ENCODE results near the gene NIPA2. TPM values are rescaled to one million over a fixed set of nuclear protein-coding genes. Genes with fewer than 3 reads are reported as not detected.

NIPA2 gene
- polyA plus RNA-seq, 3 donors: 13.3 to 27.5 (median 16.8) TPM

DNA sequence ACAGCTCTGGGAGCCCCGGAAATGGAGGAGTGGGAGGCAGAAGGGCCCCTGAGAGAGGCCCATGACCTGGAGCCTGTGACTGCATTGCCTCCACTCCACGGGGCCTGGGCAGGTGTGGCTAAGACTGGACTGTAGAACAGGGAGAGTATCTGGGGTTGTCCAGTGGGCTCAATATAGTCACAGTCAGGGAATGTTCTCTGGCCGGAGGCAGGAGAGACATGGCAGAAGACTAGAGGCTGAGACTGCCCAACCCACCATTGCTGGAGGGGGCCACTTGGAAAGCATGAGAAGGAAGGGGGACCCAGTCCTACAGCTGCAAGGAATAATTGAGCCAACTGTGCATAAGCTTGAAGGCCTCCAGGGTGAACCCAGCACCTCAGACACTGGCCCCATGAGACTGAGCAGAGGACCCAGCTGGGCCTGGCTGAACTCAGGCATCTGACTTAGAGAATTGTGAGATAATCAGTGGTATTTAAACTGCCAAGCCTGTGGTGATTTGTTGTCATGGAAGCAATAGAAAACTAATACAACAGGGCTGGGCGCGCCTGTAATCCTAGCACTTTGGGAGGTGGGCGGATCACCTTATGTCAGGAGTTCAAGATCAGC, 33.1 kb downstream of the NIPA2 start:
- 93 to 96% (median 93%) methylated on average over 6 of the region's 6 CpGs for whole genome bisulfite sequencing, 3 donors
- H3K27ac ChIP-seq (ENCODE audit: low read depth, low read length): no peak overlapping the region

DNA sequence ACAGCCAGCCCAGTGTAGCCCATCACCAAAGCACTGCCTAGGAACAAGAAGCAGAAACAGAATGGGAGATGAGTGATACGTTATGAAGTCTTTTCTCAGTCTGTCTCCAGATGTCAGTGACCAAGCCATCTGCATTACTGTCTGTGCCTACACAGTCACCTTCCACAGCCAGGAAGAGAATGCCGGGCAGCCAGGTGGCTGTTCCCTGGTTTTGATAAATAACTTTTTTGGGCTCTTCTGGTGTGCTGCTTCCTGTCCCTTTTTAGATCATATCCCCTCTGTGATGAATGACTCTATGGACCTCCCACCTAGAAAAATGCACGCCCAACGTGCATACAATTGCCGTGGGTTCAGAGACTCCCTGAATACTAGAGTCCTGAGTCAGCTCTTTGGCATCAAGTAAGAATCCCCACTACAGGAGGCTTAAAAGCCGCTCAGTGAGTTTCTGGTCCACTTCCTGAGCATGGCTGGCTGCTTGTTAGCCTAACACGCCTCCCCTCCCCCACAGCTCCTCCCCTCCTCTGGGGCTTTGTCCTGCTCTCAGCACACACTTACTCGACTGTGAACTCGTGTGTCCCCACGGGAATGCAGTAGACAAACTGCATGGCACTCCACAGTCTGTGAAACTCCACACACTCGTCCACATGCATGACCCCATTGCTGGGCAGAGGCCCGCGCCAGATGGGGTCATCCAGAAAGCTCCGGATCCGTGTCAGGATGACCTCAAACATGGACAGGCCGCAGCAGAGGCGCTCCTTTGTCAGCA, 34.7 kb downstream of the NIPA2 start:
- WGBS, 3 donors: 74 to 82% (median 79%) methylated on average over 17 of the region's 17 CpGs

DNA sequence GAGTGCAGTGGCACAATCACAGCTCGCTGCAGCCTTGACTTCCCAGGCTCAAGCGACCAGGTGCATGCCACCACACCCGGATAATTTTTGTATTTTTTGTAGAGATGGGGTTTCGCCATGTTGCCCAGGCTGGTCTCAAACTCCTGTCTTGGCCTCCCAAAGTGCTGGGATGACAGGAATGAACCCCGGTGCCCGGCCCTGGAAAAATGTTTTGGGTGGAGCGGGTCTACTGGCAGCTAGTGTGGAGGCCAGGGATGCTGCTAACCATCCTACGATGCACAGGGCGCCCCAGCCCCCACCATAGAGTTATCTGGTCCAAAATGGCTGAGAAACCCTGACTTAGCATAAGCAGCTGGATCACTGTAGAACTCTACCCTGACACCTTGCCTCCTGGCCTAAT, 35.4 kb downstream of the NIPA2 start:
- 88 to 99% (median 96%) methylated on average over 9 of the region's 9 CpGs for WGBS, 3 donors
- no peak overlapping the region for H3K27ac ChIP-seq (ENCODE audit: low read depth, low read length)

More for the DNA sequence above, 34.7 kb downstream of the NIPA2 start:
- H3K27ac ChIP-seq (ENCODE audit: low read depth, low read length): no peak overlapping the region

DNA sequence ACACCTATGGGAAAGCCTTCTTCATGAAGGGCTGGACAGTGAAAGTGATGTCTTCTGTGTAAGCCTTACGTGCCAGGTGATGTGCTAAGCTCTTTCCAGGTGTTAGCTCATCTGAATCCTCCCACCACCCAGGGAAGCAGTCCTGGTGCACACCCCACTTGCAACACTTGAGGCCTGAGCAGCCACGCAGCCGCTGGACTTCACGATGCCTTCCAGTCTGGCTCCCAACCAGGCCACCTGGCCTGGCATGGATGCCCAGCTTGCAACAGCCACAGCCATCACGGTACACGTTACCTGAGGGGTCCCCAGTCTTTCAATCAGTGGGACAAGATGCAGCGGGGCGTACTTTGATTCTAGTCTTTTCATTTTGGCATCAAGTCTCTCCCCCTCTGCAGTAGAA, 35.8 kb downstream of the NIPA2 start:
- no peak overlapping the region for H3K27ac ChIP-seq (ENCODE audit: low read depth, low read length)
- 97 to 99% (median 98%) methylated on average over 8 of the region's 8 CpGs for WGBS, 3 donors

DNA sequence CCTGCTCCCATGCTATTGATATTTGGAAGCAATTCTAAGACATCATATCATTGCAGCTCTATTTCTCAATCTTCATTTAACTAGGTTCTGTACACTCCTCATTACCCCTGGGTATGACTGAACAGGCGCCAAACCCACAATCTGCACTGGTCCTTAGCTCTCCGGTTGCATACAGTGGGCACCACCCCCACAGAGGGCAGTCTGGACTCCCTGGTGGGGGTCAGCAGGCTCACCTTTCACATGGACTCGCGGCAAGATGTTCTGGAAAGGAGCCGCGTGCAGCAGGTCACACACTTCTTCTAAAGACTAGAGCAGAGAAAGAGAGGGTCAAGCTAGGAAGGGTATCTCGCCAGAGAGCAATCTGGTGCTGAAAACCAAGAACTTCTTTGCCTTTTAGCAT, 36.5 kb downstream of the NIPA2 start:
- no peak overlapping the region for H3K27ac ChIP-seq (ENCODE audit: low read depth, low read length)
- WGBS, 3 donors: 85 to 92% (median 91%) methylated on average over 7 of the region's 7 CpGs

DNA sequence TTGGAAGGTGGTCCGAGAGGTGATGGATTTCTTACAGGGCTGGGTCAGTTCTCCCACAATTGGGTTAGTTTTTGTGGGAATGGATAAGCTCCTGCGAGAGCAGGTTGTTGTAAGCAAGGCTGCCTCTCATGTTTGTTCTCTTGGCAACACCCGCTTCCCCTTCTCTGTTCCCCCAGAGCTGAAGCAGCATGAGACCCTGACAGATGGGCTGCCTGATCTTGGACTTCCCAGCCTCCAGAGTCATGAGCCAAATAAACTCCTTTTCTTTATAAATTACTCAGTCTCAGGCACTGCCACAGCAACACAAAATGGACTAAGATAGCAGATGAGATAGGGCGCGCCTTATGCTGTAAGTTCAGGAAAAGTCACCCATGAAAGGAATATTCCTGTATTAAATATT, 38.7 kb downstream of the NIPA2 start:
- no peak overlapping the region for H3K27ac ChIP-seq (ENCODE audit: low read depth, low read length)
- 95 to 99% (median 97%) methylated on average over 5 of the region's 5 CpGs for WGBS, 3 donors

DNA sequence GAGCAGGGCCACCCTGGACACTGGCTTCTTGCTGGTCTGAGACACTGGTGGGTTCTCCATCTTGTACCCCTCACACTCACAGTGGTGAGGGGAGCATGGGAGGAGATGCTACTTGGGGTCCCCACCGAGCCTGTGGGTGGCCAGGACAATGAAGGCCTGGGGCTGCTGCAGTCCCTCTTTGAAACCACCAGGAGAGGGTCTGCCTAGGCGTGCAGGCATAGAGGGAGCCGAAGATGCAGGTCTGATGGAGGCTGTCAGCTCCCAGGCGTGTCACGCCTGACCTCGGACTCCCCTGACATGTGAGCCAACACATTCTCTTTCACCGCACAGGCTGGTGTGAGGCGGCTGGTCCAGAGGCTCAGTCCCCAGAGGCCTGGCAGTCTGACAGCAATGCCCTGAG, 39.1 kb downstream of the NIPA2 start:
- H3K27ac ChIP-seq (ENCODE audit: low read depth, low read length): no peak overlapping the region
- 95 to 99% (median 96%) methylated on average over 8 of the region's 8 CpGs for WGBS, 3 donors

DNA sequence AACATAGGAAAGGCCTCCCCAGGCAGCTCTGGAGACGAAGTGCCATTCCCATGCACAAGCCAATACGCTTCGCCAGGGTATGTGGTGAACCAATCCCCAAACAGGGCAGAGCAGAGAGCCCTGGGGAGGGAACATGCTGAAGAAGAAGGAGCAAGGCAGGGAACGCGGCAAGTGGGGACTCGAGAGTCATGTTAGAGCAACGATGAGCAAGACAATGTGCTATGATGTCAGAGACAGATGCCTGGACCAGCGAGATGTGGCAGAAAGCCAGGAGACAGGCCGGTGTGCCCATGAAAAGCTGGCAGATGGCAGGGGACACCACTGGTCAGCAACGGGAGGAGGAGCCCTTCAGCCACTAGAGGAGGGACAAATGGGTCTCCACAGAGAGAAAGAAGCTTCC, 39.6 kb downstream of the NIPA2 start:
- WGBS, 3 donors: 91 to 93% (median 93%) methylated on average over 10 of the region's 10 CpGs
- H3K27ac ChIP-seq (ENCODE audit: low read depth, low read length): no peak overlapping the region

DNA sequence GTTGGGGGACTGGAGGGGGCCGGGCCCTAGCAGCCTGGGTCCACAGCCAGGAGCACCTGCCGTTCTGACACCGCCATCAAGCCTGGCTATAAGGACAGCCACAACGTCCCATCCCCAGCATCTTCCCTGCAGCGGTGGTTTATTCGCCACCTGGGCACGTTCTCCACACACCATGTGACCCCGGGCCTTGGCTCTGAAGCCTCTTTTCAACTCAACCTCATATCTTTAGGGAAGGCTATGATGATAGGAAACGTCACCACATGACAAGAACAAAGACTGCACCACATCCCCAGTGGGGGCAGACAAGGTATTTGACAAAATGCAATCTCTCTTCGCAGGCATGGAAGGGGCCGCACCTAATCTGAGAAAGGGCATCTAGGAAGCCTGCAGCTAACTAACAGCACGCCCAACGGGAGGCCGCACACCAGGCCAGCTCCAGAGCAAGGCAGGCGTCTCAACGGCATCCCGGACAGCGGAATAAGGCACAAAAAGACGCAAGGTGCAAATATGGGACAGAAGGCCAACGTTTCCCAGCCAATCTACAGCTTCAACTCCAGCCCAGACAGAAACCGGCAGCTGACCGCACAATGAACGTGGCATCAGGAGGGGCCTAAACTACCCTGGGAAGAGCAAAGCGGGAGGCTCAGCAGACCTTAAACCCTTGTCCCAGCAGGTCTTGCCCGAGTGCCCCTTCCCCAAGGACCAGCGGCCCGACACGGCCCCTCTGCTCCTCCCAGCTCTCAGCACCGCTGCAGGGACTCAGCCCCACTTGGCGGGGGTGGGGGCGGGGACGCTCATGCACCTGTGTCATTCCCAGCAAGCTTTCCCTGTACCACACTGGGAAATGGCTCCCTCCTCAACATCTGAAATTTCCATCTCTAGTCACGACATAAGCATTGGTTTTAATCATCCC, 41.9 kb downstream of the NIPA2 start:
- no peak overlapping the region for H3K27ac ChIP-seq (ENCODE audit: low read depth, low read length)
- 74 to 95% (median 93%) methylated on average over 33 of the region's 33 CpGs for WGBS, 3 donors

DNA sequence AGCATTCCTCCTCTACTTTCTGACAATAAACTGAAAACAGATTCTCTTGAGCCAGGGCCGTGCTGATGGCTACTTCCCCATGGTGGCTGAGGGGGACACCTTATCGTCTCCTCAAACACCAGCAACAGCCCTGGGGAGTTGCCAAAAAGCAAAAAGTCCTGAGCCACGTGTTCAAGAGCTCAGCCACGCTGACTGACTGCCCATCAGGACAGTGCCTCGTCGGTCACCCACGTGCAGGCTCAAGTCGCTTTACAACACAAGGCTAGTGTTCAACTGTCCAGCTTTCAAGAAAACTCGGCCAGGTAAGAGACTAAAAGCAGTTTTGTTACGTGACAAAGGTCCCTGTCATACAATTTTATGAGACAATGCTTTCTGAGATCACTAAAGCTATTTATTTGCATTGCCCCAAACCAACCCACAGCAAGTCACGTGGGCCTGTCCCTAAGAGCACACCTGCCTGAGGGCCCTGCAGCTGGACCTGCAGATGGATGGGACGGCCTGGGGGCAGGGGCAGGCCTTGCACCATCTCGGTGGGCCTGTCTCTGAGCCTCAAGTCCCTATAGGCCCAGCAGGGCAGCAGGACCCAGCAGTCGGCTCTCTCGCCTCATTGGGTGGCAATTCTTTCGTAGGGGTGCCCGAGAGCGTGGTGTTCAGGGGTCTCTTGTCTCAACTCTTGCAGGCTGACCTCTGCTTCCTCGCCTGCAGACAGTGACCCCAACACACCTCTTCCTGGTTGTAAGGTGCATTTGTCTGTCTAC, 42.7 kb downstream of the NIPA2 start:
- WGBS, 3 donors: 82 to 92% (median 84%) methylated on average over 19 of the region's 19 CpGs
- H3K27ac ChIP-seq (ENCODE audit: low read depth, low read length): no peak overlapping the region

DNA sequence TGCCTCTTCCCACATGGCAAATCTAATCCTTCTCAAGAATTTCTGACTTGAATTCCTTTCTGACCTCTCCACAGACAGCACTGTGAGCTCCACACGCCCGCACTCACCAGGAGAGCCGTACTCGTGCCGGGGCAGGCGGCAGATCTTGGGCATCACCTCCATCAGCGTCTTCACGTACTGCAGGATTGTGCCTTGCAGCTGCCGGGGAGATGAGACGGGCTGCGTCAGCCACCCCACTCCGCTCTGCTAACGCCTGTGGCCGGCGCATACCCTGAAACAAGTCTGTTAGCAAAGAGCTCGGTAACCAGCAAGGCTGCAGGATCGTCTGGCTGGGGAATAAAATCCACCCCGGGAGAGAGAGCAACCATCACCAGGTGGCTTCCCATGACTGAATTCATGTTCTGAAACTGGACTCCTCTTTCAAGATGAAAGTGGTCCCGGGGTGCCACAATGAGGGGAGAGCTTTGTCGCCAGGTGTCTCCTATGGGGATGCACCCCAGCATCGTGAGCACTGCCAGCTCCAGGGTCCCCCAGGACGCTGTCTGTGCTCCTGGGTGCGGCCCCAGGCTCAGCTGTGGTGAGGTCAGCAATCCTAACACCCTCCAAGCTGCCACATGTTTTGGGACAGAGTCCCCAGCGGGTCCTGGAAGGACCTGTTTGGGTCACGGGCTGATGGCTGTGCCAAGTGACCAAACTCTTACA, 43.4 kb downstream of the NIPA2 start:
- no peak overlapping the region for H3K27ac ChIP-seq (ENCODE audit: low read depth, low read length)
- 95 to 96% (median 95%) methylated on average over 25 of the region's 25 CpGs for WGBS, 3 donors

DNA sequence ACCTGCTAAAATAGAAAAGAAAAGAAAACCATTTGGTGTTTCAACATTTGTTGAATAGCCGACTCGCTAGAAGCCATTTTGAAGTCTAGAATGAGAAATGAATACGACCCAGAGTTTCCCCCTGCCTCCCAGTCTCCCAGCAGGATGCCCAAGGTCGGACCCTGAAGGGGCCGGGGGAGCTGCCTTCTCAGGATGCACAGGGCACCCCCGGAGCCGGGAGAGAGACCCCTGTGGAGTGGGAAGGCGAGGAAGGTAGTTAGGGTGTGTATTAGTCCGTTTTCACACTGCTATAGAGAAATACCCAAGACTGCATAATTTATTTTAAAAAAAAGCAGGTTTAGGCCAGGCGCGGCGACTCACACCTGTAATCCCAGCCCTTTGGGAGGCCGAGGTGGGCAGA, 44.7 kb downstream of the NIPA2 start:
- WGBS, 3 donors: 94 to 96% (median 95%) methylated on average over 12 to 13 of the region's 13 CpGs

DNA sequence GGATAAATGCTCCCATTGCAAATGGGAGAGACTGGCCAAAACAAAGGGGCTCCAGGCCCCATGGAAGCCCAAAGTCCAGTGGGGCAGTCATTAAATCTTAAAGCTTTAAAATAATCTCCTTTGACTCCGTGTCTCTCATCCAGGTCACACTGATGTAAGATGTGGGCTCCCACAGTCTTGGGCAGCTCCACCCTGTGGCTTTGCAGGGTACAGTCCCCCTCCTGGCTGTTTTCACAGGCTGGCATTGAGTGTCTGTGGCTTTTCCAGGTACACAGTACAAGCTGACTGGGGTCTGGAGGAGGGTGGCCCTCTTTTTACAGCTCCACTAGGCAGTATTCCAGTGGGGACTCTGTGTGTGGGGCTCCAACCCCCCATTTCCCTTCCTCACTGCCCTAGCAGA, 45.9 kb downstream of the NIPA2 start:
- 58 to 62% (median 60%) methylated on average over 1 of the region's 1 CpG for WGBS, 3 donors

More for the DNA sequence above, 44.7 kb downstream of the NIPA2 start:
- no peak overlapping the region for H3K27ac ChIP-seq (ENCODE audit: low read depth, low read length)

DNA sequence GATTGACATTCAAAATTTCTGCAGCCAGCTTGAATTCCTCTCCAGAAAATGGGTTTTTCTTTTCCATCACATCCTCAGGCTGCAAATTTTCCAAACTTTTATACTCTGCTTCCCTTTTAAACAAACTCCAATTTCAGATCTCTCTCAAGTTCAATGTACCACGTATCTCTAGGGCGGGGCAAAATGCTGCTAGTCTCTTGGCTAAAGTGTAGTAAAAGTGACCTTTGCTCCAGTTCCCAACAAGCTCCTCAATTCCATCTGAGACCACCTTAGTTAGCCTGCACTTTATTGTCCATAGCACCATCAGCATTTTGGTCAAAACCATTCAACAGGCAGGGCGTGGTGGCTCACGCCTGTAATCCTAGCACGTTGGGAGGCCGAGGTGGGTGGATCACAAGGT, 46.7 kb downstream of the NIPA2 start:
- WGBS, 3 donors: 95 to 97% (median 95%) methylated on average over 6 of the region's 6 CpGs
- H3K27ac ChIP-seq (ENCODE audit: low read depth, low read length): no peak overlapping the region

More for the DNA sequence above, 45.9 kb downstream of the NIPA2 start:
- H3K27ac ChIP-seq (ENCODE audit: low read depth, low read length): no peak overlapping the region

DNA sequence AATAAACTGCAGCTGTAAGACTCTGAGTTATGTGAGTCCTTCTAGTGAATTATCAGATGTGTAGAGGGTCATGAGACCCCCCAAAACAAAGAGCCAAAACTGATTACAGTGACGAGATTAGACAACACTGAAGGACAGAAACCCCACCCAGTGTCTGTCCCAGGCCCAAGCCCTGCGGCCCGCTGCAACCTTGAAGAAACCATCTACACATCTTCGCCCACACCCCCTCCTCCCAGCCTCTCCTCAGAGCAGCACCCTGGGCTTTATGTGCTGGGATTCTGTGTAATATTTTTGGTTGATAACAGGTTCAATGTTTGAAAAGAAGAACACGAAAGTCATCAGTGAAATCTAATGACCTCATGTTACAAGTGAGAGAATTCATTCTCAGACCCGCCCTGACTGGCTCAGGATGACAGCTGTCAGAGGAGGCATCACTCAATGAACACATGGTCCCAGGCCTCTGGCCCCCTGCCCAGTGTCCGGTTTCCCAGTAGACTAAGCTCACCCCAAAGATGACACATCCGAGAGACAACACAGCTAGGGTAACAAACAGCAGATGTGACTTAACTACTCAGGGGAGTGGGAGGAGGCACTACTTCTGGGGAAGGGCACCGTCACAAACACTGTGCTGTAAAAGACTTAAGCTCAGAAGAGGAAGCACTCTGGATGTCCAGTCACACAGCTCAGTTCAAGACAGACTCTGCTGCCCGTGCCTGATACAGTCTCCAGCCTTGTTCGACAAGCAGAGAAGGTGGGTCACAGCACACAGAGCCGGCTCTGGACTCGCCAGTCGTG, 48.9 kb downstream of the NIPA2 start:
- 77 to 84% (median 82%) methylated on average over 14 of the region's 14 CpGs for WGBS, 3 donors
- H3K27ac ChIP-seq (ENCODE audit: low read depth, low read length): no peak overlapping the region

DNA sequence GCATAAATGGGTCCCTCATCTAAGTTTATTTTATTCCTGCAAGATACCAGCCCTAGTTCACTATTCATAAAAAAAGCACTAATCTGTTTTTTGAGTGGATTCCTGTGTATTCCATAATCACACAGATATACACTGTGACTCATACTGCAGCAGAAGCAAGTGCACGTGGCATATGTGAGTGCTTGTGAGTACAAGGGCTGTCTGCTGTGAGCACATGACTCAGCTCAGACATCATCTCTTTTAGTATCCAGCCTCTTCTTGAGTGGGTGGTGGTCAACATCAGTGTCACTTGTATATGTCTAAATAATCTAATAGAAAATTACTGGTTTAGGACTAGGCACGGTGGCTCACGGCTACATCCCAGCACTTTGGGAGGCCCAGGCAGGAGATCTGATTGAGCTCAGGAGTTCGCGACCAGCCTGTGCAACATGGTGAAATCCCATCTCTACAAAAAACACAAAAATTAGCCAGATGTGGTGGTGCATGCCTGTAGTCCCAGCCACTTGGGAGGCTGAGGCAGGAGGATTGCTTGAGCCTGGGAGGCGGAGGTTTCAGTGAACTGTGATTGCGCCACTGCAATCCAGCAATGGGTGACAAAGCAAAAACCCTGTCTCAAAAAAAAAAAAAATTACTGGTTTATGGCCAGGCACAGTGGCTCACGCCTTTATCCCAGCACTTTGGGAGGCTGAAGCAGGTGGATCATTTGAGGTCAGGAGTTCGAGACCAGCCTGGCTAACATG, 49.8 kb downstream of the NIPA2 start:
- no peak overlapping the region for H3K27ac ChIP-seq (ENCODE audit: low read depth, low read length)
- 84 to 93% (median 91%) methylated on average over 9 of the region's 9 CpGs for WGBS, 3 donors
